H1 (cell line): Measurements from ENCODE around the gene ATP7A.

Experiments used
- CTCF ChIP-seq, 3 experiments: IDR thresholded peaks; 1 replicate in 2 of 3; 2 replicates in 1 of 3; pipeline versions ENCODE4 v1.5.1 to v1.6.1; 2011; ENCODE audit warnings: low read length in 3 of 3, mild to moderate bottlenecking in 3 of 3, inconsistent platforms in 2 of 3, low read depth in 1 of 3, moderate library complexity in 1 of 3; ENCODE audit not compliant: insufficient read depth in 1 of 3; ENCODE audit errors: control extremely low read depth in 1 of 3
- POLR2AphosphoS5 ChIP-seq: IDR thresholded peaks from 2 replicates; pipeline ENCODE4 v1.6.1; 2011; ENCODE audit warnings: low read depth, low read length
- SP2 ChIP-seq: IDR thresholded peaks from 2 replicates; pipeline ENCODE4 v1.6.1; 2012; ENCODE audit warnings: mild to moderate bottlenecking, low read length, inconsistent platforms
- TAF1 ChIP-seq: IDR thresholded peaks from 2 replicates; pipeline ENCODE4 v1.6.1; 2011; ENCODE audit warnings: mild to moderate bottlenecking, low read depth, low read length

GRCh38 chrX:77953302-77953701 lies 42.8 kb downstream of the ATP7A start:
- TF ChIP-seq SP2 (no peak), CTCF (IDR thresholded peaks at IDR 0.05; ENCODE audit: control extremely low read depth in 1 of 3, insufficient read depth in 1 of 3, low read depth in 1 of 3, low read length in 3 of 3) (no peak), POLR2AphosphoS5 (no peak), TAF1 (no peak)
